Esophagus muscularis mucosa (tissue), 3 donors: ENCODE data around the gene ZNF80.

ENCODE experiments used
- CTCF ChIP-seq, 3 experiments: fragments of 200-600 bp in 2 of 3; fragments of 450-650 bp in 1 of 3; sonication (generic) in 2 of 3; IDR thresholded peaks; one replicate each; pipeline ENCODE4 v1.5.1; 2017 to 2019; ENCODE audit warnings: antibody characterized with exemption in 3 of 3, mild to moderate bottlenecking in 2 of 3, moderate library complexity in 1 of 3
- POLR2A ChIP-seq: fragments of 450-650 bp; IDR thresholded peaks from one replicate; pipeline ENCODE4 v1.6.1; 2017; ENCODE audit warnings: antibody characterized with exemption, moderate library complexity, mild to moderate bottlenecking, low read depth
- POLR2AphosphoS5 ChIP-seq, 2 donors: sonication (generic); formaldehyde crosslinking; IDR thresholded peaks; one replicate each; pipeline ENCODE4 v1.6.1; 2017; ENCODE audit warnings: antibody characterized with exemption in 2 of 2

- TF ChIP-seq CTCF (IDR thresholded peaks at IDR 0.05) (no peak), POLR2A (no peak), POLR2AphosphoS5 (IDR thresholded peaks at IDR 0.05) (no peak)
Observed at GRCh38 chr3:114253505-114253904, 16.1 kb upstream of the ZNF80 start.
